ENCODE data around the gene SIL1.
A peak's percentile ranks its signal among the peaks of the same experiment; 100 is the strongest.

SIL1 gene

GRCh38 chr5:138947780-138948179 is 250.4 kb downstream of the SIL1 start:
- Histone ChIP-seq H3K9ac (ENCODE audit: low read depth, low read length) (no peak overlapping the region), H3K27ac (ENCODE audit: low read depth, low read length) (no peak overlapping the region), H3K4me3 (ENCODE audit: low read depth, low read length) (no peak overlapping the region), H3K27me3 (ENCODE audit: control insufficient read depth, insufficient read depth, low read length) (no peaks in the 10 kb centered on the region), H3K36me3 (ENCODE audit: control insufficient read depth, insufficient read depth, low read length) (no peaks in the 10 kb centered on the region), H3K9me3 (ENCODE audit: control insufficient read depth, insufficient read depth, low read length) (no peaks in the 10 kb centered on the region), H3K4me1 (ENCODE audit: control insufficient read depth, insufficient read depth, low read length) (peaks cover 25% of the 10 kb centered on the region)

GRCh38 chr5:138946831-138947560 is 251.2 kb downstream of the SIL1 start:
- peaks cover 25% of the 10 kb centered on the region for H3K4me1 ChIP-seq (ENCODE audit: control insufficient read depth, insufficient read depth, low read length)
- H3K27ac ChIP-seq (ENCODE audit: low read depth, low read length) = no peak overlapping the region
- no peaks in the 10 kb centered on the region for H3K27me3 ChIP-seq (ENCODE audit: control insufficient read depth, insufficient read depth, low read length)
- no peaks in the 10 kb centered on the region for H3K36me3 ChIP-seq (ENCODE audit: control insufficient read depth, insufficient read depth, low read length)
- H3K9ac ChIP-seq (ENCODE audit: low read depth, low read length) = no peak overlapping the region
- no peaks in the 10 kb centered on the region for H3K9me3 ChIP-seq (ENCODE audit: control insufficient read depth, insufficient read depth, low read length)
- no peak overlapping the region for H3K4me3 ChIP-seq (ENCODE audit: low read depth, low read length)

- H3K27ac ChIP-seq (ENCODE audit: low read depth, low read length) = no peak overlapping the region
- H3K4me3 ChIP-seq (ENCODE audit: low read depth, low read length) = no peak overlapping the region
- H3K4me1 ChIP-seq (ENCODE audit: control insufficient read depth, insufficient read depth, low read length) = peaks cover 25% of the 10 kb centered on the region
- H3K36me3 ChIP-seq (ENCODE audit: control insufficient read depth, insufficient read depth, low read length) = no peaks in the 10 kb centered on the region
- no peaks in the 10 kb centered on the region for H3K27me3 ChIP-seq (ENCODE audit: control insufficient read depth, insufficient read depth, low read length)
- no peak overlapping the region for H3K9ac ChIP-seq (ENCODE audit: low read depth, low read length)
- no peaks in the 10 kb centered on the region for H3K9me3 ChIP-seq (ENCODE audit: control insufficient read depth, insufficient read depth, low read length)
Measured at GRCh38 chr5:138946241-138946623, 251.9 kb downstream of the SIL1 start.

GRCh38 chr5:138945421-138946240 is 252.5 kb downstream of the SIL1 start:
- no peak overlapping the region for H3K9ac ChIP-seq (ENCODE audit: low read depth, low read length)
- peak overlapping the region; percentile 1 for H3K27ac ChIP-seq (ENCODE audit: low read depth, low read length)
- peaks cover 25% of the 10 kb centered on the region for H3K4me1 ChIP-seq (ENCODE audit: control insufficient read depth, insufficient read depth, low read length)
- H3K9me3 ChIP-seq (ENCODE audit: control insufficient read depth, insufficient read depth, low read length) = no peaks in the 10 kb centered on the region
- H3K27me3 ChIP-seq (ENCODE audit: control insufficient read depth, insufficient read depth, low read length) = no peaks in the 10 kb centered on the region
- no peaks in the 10 kb centered on the region for H3K36me3 ChIP-seq (ENCODE audit: control insufficient read depth, insufficient read depth, low read length)
- H3K4me3 ChIP-seq (ENCODE audit: low read depth, low read length) = no peak overlapping the region

GRCh38 chr5:138944527-138945322 is 253.4 kb downstream of the SIL1 start:
- Histone ChIP-seq H3K27ac (ENCODE audit: low read depth, low read length) (no peak overlapping the region), H3K36me3 (ENCODE audit: control insufficient read depth, insufficient read depth, low read length) (no peaks in the 10 kb centered on the region), H3K4me3 (ENCODE audit: low read depth, low read length) (no peak overlapping the region), H3K27me3 (ENCODE audit: control insufficient read depth, insufficient read depth, low read length) (no peaks in the 10 kb centered on the region), H3K9me3 (ENCODE audit: control insufficient read depth, insufficient read depth, low read length) (no peaks in the 10 kb centered on the region), H3K4me1 (ENCODE audit: control insufficient read depth, insufficient read depth, low read length) (peaks cover 25% of the 10 kb centered on the region), H3K9ac (ENCODE audit: low read depth, low read length) (no peak overlapping the region)

- peaks cover 20% of the 10 kb centered on the region for H3K4me1 ChIP-seq (ENCODE audit: control insufficient read depth, insufficient read depth, low read length)
- H3K27ac ChIP-seq (ENCODE audit: low read depth, low read length) = no peak overlapping the region
- H3K9me3 ChIP-seq (ENCODE audit: control insufficient read depth, insufficient read depth, low read length) = no peaks in the 10 kb centered on the region
- H3K4me3 ChIP-seq (ENCODE audit: low read depth, low read length) = no peak overlapping the region
- H3K9ac ChIP-seq (ENCODE audit: low read depth, low read length) = no peak overlapping the region
- H3K36me3 ChIP-seq (ENCODE audit: control insufficient read depth, insufficient read depth, low read length) = no peaks in the 10 kb centered on the region
- H3K27me3 ChIP-seq (ENCODE audit: control insufficient read depth, insufficient read depth, low read length) = no peaks in the 10 kb centered on the region
Measured at GRCh38 chr5:138943599-138944173, 254.5 kb downstream of the SIL1 start.

GRCh38 chr5:138942861-138943260 is 255.3 kb downstream of the SIL1 start:
- no peak overlapping the region for H3K9ac ChIP-seq (ENCODE audit: low read depth, low read length)
- no peak overlapping the region for H3K27ac ChIP-seq (ENCODE audit: low read depth, low read length)
- no peaks in the 10 kb centered on the region for H3K27me3 ChIP-seq (ENCODE audit: control insufficient read depth, insufficient read depth, low read length)
- H3K4me3 ChIP-seq (ENCODE audit: low read depth, low read length) = no peak overlapping the region
- H3K9me3 ChIP-seq (ENCODE audit: control insufficient read depth, insufficient read depth, low read length) = no peaks in the 10 kb centered on the region
- peaks cover 19% of the 10 kb centered on the region for H3K4me1 ChIP-seq (ENCODE audit: control insufficient read depth, insufficient read depth, low read length)
- no peaks in the 10 kb centered on the region for H3K36me3 ChIP-seq (ENCODE audit: control insufficient read depth, insufficient read depth, low read length)

- H3K27ac ChIP-seq (ENCODE audit: low read depth, low read length) = no peak overlapping the region
- H3K9ac ChIP-seq (ENCODE audit: low read depth, low read length) = no peak overlapping the region
- H3K4me1 ChIP-seq (ENCODE audit: control insufficient read depth, insufficient read depth, low read length) = peaks cover 16% of the 10 kb centered on the region
- no peak overlapping the region for H3K4me3 ChIP-seq (ENCODE audit: low read depth, low read length)
- H3K36me3 ChIP-seq (ENCODE audit: control insufficient read depth, insufficient read depth, low read length) = no peaks in the 10 kb centered on the region
- no peaks in the 10 kb centered on the region for H3K9me3 ChIP-seq (ENCODE audit: control insufficient read depth, insufficient read depth, low read length)
- no peaks in the 10 kb centered on the region for H3K27me3 ChIP-seq (ENCODE audit: control insufficient read depth, insufficient read depth, low read length)
Measured at GRCh38 chr5:138942066-138942465, 256.1 kb downstream of the SIL1 start.

GRCh38 chr5:138938526-138938925 is 259.6 kb downstream of the SIL1 start:
- Histone ChIP-seq H3K4me3 (ENCODE audit: low read depth, low read length) (no peak overlapping the region), H3K9me3 (ENCODE audit: control insufficient read depth, insufficient read depth, low read length) (no peaks in the 10 kb centered on the region), H3K4me1 (ENCODE audit: control insufficient read depth, insufficient read depth, low read length) (peaks cover 11% of the 10 kb centered on the region), H3K9ac (ENCODE audit: low read depth, low read length) (no peak overlapping the region), H3K27ac (ENCODE audit: low read depth, low read length) (no peak overlapping the region), H3K27me3 (ENCODE audit: control insufficient read depth, insufficient read depth, low read length) (no peaks in the 10 kb centered on the region), H3K36me3 (ENCODE audit: control insufficient read depth, insufficient read depth, low read length) (peaks cover 17% of the 10 kb centered on the region)

GRCh38 chr5:138937392-138938387 is 260.5 kb downstream of the SIL1 start:
- H3K4me3 ChIP-seq (ENCODE audit: low read depth, low read length) = no peak overlapping the region
- no peaks in the 10 kb centered on the region for H3K9me3 ChIP-seq (ENCODE audit: control insufficient read depth, insufficient read depth, low read length)
- peaks cover 11% of the 10 kb centered on the region for H3K4me1 ChIP-seq (ENCODE audit: control insufficient read depth, insufficient read depth, low read length)
- H3K36me3 ChIP-seq (ENCODE audit: control insufficient read depth, insufficient read depth, low read length) = peaks cover 26% of the 10 kb centered on the region
- H3K27me3 ChIP-seq (ENCODE audit: control insufficient read depth, insufficient read depth, low read length) = no peaks in the 10 kb centered on the region
- H3K9ac ChIP-seq (ENCODE audit: low read depth, low read length) = no peak overlapping the region
- no peak overlapping the region for H3K27ac ChIP-seq (ENCODE audit: low read depth, low read length)

Measured in HUES48 (cell line).